OCI-LY7 (cell line): ENCODE results near the gene CA10. TPM values are rescaled to one million over a fixed set of nuclear protein-coding genes. Genes with fewer than 3 reads are reported as not detected.

Experiments
- BruUV-seq: library from RNA; stranded (reverse); fragments of 400-500 nt; replicated peaks from 2 replicates; lab custom pipeline; 2021; lab: Mats Ljungman, UMichigan
- CTCF ChIA-PET: fragments of 300-600 bp; sonication (Branson Sonifier 250); formaldehyde crosslinking; loops from one replicate; lab custom pipeline; 2022; ENCODE audit warnings: antibody characterized with exemption; ENCODE audit not compliant: unreplicated experiment; lab: Charles Lee
- POLR2A ChIA-PET: fragments of 300-600 bp; sonication (Branson Sonifier 250); formaldehyde crosslinking; loops from one replicate; lab custom pipeline; 2022; ENCODE audit warnings: antibody characterized with exemption; lab: Charles Lee
- DNase-seq: peaks from one replicate; pipeline ENCODE4 v3.0.0-alpha.2; 2015; ENCODE audit warnings: low spot score
- H2AFZ ChIP-seq: fragments of 200-600 bp; sonication (generic), shearing (Covaris generic); 2 replicates; pipeline ENCODE4 v1.6.1; 2014; ENCODE audit warnings: mild to moderate bottlenecking, antibody characterized with exemption, low read length, moderate library complexity
- H3K27ac ChIP-seq: fragments of 200-600 bp; sonication (generic); 2 replicates; pipeline ENCODE4 v1.5.1; 2014; ENCODE audit warnings: mixed run types, low read depth, mild to moderate bottlenecking, moderate library complexity, low read length, inconsistent platforms; ENCODE audit not compliant: poor library complexity, severe bottlenecking
- H3K36me3 ChIP-seq: fragments of 200-600 bp; sonication (generic); 2 replicates; pipeline ENCODE4 v1.6.1; 2014; ENCODE audit warnings: mild to moderate bottlenecking, antibody characterized with exemption, low read length, moderate library complexity, mixed read lengths; ENCODE audit not compliant: insufficient read depth
- H3K4me1 ChIP-seq: fragments of 200-600 bp; sonication (generic); 2 replicates; pipeline ENCODE4 v1.5.1; 2014; ENCODE audit warnings: mild to moderate bottlenecking, low read length; ENCODE audit not compliant: insufficient read depth, poor library complexity, severe bottlenecking
- H3K4me2 ChIP-seq: fragments of 200-600 bp; sonication (generic); 2 replicates; pipeline ENCODE4 v1.6.1; 2014; ENCODE audit warnings: mild to moderate bottlenecking, low read length
- H3K4me3 ChIP-seq: fragments of 200-600 bp; sonication (generic); 2 replicates; pipeline ENCODE4 v1.5.1; 2014; ENCODE audit warnings: mild to moderate bottlenecking, low read depth, low read length; ENCODE audit not compliant: poor library complexity, severe bottlenecking
- H3K79me2 ChIP-seq: fragments of 200-600 bp; sonication (generic); 2 replicates; pipeline ENCODE4 v1.6.1; 2016; ENCODE audit warnings: low read depth, mild to moderate bottlenecking, low read length, moderate library complexity, mixed read lengths; ENCODE audit not compliant: insufficient read depth
- H3K9me2 ChIP-seq: fragments of 200-600 bp; sonication (generic); 2 replicates; pipeline ENCODE4 v1.6.1; 2016; ENCODE audit warnings: mild to moderate bottlenecking, low read length, mixed read lengths; ENCODE audit not compliant: insufficient read depth
- H3K9me3 ChIP-seq: fragments of 200-600 bp; sonication (generic); 2 replicates; pipeline ENCODE4 v1.6.1; 2014; ENCODE audit warnings: mild to moderate bottlenecking, mixed run types, low read length, mixed read lengths
- H4K20me1 ChIP-seq: fragments of 200-600 bp; sonication (generic); 2 replicates; pipeline ENCODE4 v1.6.1; 2014; ENCODE audit warnings: mild to moderate bottlenecking, antibody characterized with exemption, low read length, moderate library complexity, mixed read lengths; ENCODE audit not compliant: insufficient read depth
- CTCF ChIP-seq: fragments of 200-600 bp; sonication (generic); conservative IDR thresholded peaks from 2 replicates; pipeline ENCODE4 v1.5.1; 2014; ENCODE audit warnings: mild to moderate bottlenecking, antibody characterized with exemption, low read length, moderate library complexity, mixed read lengths
- EZH2phosphoT487 ChIP-seq: fragments of 200-600 bp; sonication (generic); IDR thresholded peaks from 2 replicates; pipeline ENCODE4 v1.6.1; 2018; ENCODE audit warnings: low read depth, borderline replicate concordance, mild to moderate bottlenecking, mixed run types, antibody characterized with exemption, low read length, moderate library complexity, mixed read lengths
- intact Hi-C: fragments of 100-400 bp; cut with micrococcal nuclease; formaldehyde crosslinking; loops from one replicate; pipeline ENCODE4 v1.10.0; 2022; ENCODE audit not compliant: unreplicated experiment
- total RNA-seq, 2 experiments: library from RNA; depleted of rRNA in 1 of 2; stranded (reverse); fragments of >200 nt in 1 of 2; shearing (Covaris generic) in 1 of 2; gene quantifications; 2 replicates each; pipeline ENCODE4 v1.2.3, GENCODE V29; 2014 to 2022

Gene CA10
- total RNA-seq, 2 experiments from 2014 or later: not detected

GRCh38 chr17:51674579-51675255 is 483.8 kb downstream of the CA10 start:
- POLR2A ChIA-PET: no interaction called here
- DNase-seq: no peak
- Histone ChIP-seq H3K79me2 (no peaks in the 10 kb centered on the region), H3K4me2 (no peak overlapping the region), H3K9me2 (no peaks in the 10 kb centered on the region), H4K20me1 (no peaks in the 10 kb centered on the region), H3K4me1 (no peaks in the 10 kb centered on the region), H3K27ac (no peak overlapping the region), H3K4me3 (no peak overlapping the region), H3K9me3 (no peaks in the 10 kb centered on the region), H3K36me3 (no peaks in the 10 kb centered on the region), H2AFZ (no peak overlapping the region)
- intact Hi-C loops: no loop called here
- TF ChIP-seq CTCF (no peak), EZH2phosphoT487 (no peak)
- CTCF ChIA-PET: no interaction called here
- BruUV-seq: no TSS peak

- DNase-seq: no peak
- H3K4me3 ChIP-seq: no peak overlapping the region
- no peak overlapping the region for H3K27ac ChIP-seq
- H3K9me3 ChIP-seq: no peaks in the 10 kb centered on the region
- H3K9me2 ChIP-seq: no peaks in the 10 kb centered on the region
- no peak for TF ChIP-seq CTCF
- TF ChIP-seq EZH2phosphoT487: no peak
- H3K4me1 ChIP-seq: no peaks in the 10 kb centered on the region
- no peak overlapping the region for H2AFZ ChIP-seq
- intact Hi-C loops: no loop called here
- H3K79me2 ChIP-seq: no peaks in the 10 kb centered on the region
- H3K4me2 ChIP-seq: no peak overlapping the region
- POLR2A ChIA-PET: no interaction called here
- no TSS peak for BruUV-seq
- no peaks in the 10 kb centered on the region for H4K20me1 ChIP-seq
- H3K36me3 ChIP-seq: no peaks in the 10 kb centered on the region
- CTCF ChIA-PET: no interaction called here
These were observed 485.4 kb downstream of the CA10 start for GRCh38 chr17:51673070-51673469.

GRCh38 chr17:51672065-51672464 is 486.4 kb downstream of the CA10 start:
- ChIA-PET CTCF (no interaction called here), POLR2A (no interaction called here)
- Histone ChIP-seq H3K4me2 (no peak overlapping the region), H3K4me3 (no peak overlapping the region), H3K36me3 (no peaks in the 10 kb centered on the region), H3K9me3 (no peaks in the 10 kb centered on the region), H4K20me1 (no peaks in the 10 kb centered on the region), H3K9me2 (no peaks in the 10 kb centered on the region), H3K79me2 (no peaks in the 10 kb centered on the region), H3K27ac (no peak overlapping the region), H2AFZ (no peak overlapping the region), H3K4me1 (no peaks in the 10 kb centered on the region)
- intact Hi-C loops: no loop called here
- no peak for DNase-seq
- TF ChIP-seq CTCF: no peak
- no peak for TF ChIP-seq EZH2phosphoT487
- BruUV-seq: no TSS peak
